ENCODE results near the gene ASCC1. TPM values are rescaled to one million over a fixed set of nuclear protein-coding genes. Genes with fewer than 3 reads are reported as not detected.

The ASCC1 gene
- total and polyA plus RNA-seq, 2 donors (not counting 3 experiments of a cell fraction or from before 2014, with no cell fraction given): 16.0 to 24.9 TPM

DNA sequence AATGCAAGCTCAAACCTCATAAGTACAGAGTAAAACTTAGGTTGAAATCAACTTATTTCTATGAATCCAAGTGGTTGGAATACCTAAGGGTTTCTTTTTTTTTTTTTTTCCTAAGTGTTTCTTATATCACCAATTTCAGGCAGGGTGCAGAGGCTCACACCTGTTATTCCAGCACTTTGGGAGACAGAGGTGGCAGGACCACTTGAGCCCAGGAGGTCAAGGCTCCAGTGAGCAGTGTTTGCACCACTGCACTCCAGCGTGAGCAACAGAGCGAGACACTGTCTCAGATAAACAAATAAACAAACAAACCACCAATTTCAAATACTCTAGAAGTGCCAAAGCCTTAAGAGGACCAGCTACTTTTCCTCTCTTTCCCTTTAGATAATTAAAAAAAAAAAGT lies 88.5 kb downstream of the ASCC1 start:
- Histone ChIP-seq H3K9me1 (replicated peaks; ENCODE audit: control insufficient read depth, extremely low read depth, insufficient read depth, low read length) (no peaks in the 10 kb centered on the region), H3K79me2 (ENCODE audit: control insufficient read depth, insufficient read depth, low read length) (no peaks in the 10 kb centered on the region), H3K9me3 (replicated peaks; ENCODE audit: control insufficient read depth, insufficient read depth, low read length) (no peaks in the 10 kb centered on the region), H3K36me3 (ENCODE audit: control insufficient read depth in 2 of 2, extremely low read depth in 1 of 2, insufficient read depth in 2 of 2, low read length in 2 of 2) (no peaks in the 10 kb centered on the region), H3K27ac (ENCODE audit: insufficient read depth, low read depth, low read length) (no peak overlapping the region), H3K4me3 (replicated peaks in 1 of 3; ENCODE audit: insufficient read depth in 1 of 3, low read depth in 1 of 3, low read length in 3 of 3) (no peak overlapping the region), H3K4me1 (ENCODE audit: control insufficient read depth, extremely low read depth, insufficient read depth, low read length) (no peaks in the 10 kb centered on the region), H3K27me3 (ENCODE audit: control insufficient read depth in 2 of 2, insufficient read depth in 2 of 2, low read length in 2 of 2) (no peaks in the 10 kb centered on the region), H4K20me1 (replicated peaks; ENCODE audit: control insufficient read depth, extremely low read depth, insufficient read depth, low read length) (no peaks in the 10 kb centered on the region), H2AFZ (ENCODE audit: low read depth, low read length) (no peak overlapping the region), H3K9ac (replicated peaks; ENCODE audit: extremely low read depth, insufficient read depth, low read length) (no peak overlapping the region), H3K4me2 (ENCODE audit: insufficient read depth, low read length) (no peak overlapping the region)
- FAIRE-seq (no peak), DNase-seq (ENCODE audit: low read depth, low spot score) (no peak)
- ChIA-PET CTCF (interaction anchor here (0.6 to 8.2 kb wide), 9 partner anchors 9 to 211 kb away, joined by 3 to 193 read pairs (median 11); partner anchors contain the start of genes ANAPC16 and DDIT4), POLR2A (interaction anchor here (0.7 to 1.0 kb wide), 2 partner anchors 85 to 210 kb away, joined by 3 read pairs; no protein-coding TSS in a partner anchor)
- BruUV-seq (replicated peaks): no TSS peak
- dilution Hi-C loops (cut with MboI; ENCODE audit: extremely low pct_ligation_motif_present, low sequenced_read_pairs) (no loop called here), intact Hi-C loops (cut with micrococcal nuclease) (no loop called here)
- TF ChIP-seq, protein P1, sequence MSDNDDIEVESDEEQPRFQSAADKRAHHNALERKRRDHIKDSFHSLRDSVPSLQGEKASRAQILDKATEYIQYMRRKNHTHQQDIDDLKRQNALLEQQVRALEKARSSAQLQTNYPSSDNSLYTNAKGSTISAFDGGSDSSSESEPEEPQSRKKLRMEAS (IDR thresholded peaks at IDR 0.05; ENCODE audit: insufficient read depth, insufficient read length): no peak
- no peak for TF ChIP-seq EZH2 (IDR thresholded peaks at IDR 0.05; ENCODE audit: borderline replicate concordance, low read depth, low read length, severe bottlenecking)
- TF ChIP-seq, protein P2, sequence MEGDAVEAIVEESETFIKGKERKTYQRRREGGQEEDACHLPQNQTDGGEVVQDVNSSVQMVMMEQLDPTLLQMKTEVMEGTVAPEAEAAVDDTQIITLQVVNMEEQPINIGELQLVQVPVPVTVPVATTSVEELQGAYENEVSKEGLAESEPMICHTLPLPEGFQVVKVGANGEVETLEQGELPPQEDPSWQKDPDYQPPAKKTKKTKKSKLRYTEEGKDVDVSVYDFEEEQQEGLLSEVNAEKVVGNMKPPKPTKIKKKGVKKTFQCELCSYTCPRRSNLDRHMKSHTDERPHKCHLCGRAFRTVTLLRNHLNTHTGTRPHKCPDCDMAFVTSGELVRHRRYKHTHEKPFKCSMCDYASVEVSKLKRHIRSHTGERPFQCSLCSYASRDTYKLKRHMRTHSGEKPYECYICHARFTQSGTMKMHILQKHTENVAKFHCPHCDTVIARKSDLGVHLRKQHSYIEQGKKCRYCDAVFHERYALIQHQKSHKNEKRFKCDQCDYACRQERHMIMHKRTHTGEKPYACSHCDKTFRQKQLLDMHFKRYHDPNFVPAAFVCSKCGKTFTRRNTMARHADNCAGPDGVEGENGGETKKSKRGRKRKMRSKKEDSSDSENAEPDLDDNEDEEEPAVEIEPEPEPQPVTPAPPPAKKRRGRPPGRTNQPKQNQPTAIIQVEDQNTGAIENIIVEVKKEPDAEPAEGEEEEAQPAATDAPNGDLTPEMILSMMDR (IDR thresholded peaks at IDR 0.05; ENCODE audit: extremely low read depth in 1 of 2, insufficient read depth in 1 of 2, low read depth in 1 of 2, low read length in 2 of 2): no peak
- no peak for TF ChIP-seq POLR2AphosphoS5 (IDR thresholded peaks at IDR 0.05; ENCODE audit: insufficient read depth, low read depth, low read length)
- TF ChIP-seq JUN (IDR thresholded peaks at IDR 0.05; ENCODE audit: borderline replicate concordance, insufficient read depth, insufficient read length, low read depth): no peak
- no peak for TF ChIP-seq FOS (IDR thresholded peaks at IDR 0.05; ENCODE audit: borderline replicate concordance, insufficient read depth, low read length)
- no peak for TF ChIP-seq MYC (IDR thresholded peaks at IDR 0.05; ENCODE audit: low read depth, low read length)
- no peak for TF ChIP-seq GATA2 (IDR thresholded peaks at IDR 0.05; ENCODE audit: insufficient read depth, insufficient read length, low read depth, low read length)
- TF ChIP-seq POLR2A (IDR thresholded peaks at IDR 0.05; ENCODE audit: low read depth, low read length): no peak
